UCSD-AML1 (cell line): ENCODE data around the gene CARHSP1.
"Not testable (repeated sequence)": the region's sequence is repeated elsewhere in the genome, so short reads cannot be mapped to it uniquely, and the experiment has no call there.

Experiments
- DNase-seq: peaks from one replicate; lab custom pipeline; 2025; ENCODE audit not compliant: unreplicated experiment; lab: John Stamatoyannopoulos, UW

The CARHSP1 gene

DNA sequence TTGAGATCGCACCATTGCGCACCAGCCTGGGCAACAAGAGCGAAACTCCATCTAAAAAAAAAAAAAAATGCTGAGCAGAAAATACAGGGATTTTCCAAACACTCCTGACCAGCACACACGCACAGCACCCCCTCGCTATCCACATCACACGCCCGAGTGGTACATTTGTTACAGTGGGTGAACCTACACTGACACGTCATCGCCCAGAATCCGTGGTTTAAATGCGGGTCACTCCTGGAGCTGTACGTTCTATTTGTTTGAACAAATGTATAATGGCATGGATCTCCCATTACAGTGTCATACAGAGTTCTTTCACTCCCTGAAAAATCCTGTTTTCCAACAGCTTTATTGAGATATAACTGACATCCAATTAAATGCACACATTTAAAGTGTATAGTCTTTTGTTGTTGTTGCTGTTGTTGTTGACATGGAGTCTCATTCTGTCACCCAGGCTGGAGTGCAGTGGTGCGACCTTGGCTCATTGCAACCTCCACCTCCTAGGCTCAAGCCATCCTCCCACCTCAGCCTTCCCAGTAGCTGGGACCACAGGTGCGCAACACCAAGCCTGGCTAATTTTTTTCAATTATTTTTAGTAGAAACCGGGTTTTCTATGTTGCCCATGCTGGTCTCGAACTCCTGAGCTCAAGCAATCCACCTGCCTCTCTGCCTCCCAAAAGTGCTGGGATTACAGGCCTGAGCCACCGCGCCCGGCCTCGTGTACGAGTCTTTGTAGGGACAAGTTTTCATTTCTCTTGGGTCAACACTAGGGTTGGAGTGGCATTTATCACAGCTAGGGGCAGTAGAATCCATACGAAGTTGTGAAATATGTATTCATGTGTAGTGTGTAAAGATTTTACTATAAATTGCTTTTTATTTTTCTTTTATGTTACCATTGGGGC lies 4.4 kb upstream of the CARHSP1 start:
- no peak for DNase-seq

- DNase-seq: no peak
Observed at GRCh38 chr16:8872071-8872470, 3.3 kb upstream of the CARHSP1 start.

DNA sequence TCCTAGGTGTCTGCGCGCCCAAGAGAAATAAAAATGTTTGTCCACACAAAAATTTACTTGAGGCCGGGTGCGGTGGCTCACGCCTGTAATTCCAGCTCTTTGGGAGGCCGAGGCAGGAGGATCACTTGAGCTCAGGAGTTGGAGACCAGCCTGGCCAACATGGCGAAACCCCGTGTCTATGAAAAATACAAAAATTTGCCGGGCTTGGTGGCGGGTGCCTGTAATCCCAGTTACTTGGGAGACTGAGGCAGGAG lies 1.1 kb upstream of the CARHSP1 start:
- DNase-seq: not testable (repeated sequence)

- DNase-seq: no peak
Observed at GRCh38 chr16:8869212-8869987, 594 bp upstream of the CARHSP1 start.

DNA sequence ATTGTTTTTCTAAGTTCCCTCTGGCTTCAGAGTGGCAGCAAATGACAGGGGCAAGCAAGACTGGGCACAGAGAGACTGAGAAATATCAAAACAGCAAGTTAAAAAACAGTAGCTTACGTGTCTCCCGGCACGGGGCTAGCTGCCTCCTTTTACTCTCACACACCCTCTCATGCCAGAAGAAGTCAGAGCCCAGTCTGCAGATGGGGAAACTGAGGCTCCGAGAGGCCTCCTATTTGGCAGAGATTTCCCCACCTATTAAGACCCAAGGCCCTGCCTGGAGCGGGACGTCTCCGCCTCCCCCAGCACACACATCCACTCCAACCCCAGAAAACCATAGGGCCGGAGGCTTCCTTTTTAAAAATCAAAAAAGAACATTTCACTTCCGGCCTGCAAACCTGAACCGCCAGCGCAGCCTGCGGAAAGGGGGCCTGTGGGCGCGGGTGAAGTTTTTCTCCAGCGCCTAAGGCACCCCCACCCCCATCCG lies 832 bp downstream of the CARHSP1 start:
- no peak for DNase-seq

DNA sequence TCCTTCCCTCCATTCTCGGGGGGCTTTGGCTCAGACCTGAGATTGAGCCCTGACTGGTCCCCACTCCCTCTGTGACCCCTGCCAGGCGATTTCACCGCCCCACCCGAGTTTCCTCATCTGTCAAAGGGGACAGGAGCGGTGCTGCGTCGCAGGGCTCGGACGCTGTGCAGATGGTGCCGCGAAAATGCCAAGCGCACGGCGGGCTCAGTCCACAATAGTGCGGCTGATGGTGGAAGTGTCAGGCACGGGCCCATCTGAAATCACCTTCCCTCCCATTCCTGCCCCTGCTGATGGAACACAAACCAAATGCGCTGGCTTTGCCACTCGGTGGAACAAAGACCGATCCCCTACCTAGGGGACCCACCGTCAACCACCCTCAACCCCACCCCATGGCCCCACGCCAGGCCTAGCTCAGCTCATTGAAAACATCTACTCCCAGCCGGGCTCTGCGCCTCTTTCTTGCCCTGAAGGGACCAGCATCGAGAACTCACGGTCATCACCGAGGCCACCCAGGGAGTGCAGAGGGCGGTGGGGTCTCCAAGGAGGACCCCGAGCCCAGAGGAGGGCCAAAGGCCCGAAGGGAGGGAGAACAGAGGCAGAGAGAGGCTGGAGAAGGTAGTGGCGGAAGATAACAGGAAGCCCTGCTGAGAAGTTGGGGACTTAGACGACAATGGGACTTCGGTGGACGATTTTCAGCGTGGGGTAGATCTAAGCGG lies 1.4 kb downstream of the CARHSP1 start:
- no peak for DNase-seq

GRCh38 chr16:8866884-8867215 lies 2.0 kb downstream of the CARHSP1 start:
- no peak for DNase-seq

GRCh38 chr16:8866118-8866883 lies 2.5 kb downstream of the CARHSP1 start:
- no peak for DNase-seq

- no peak for DNase-seq
Observed at GRCh38 chr16:8865145-8865882, 3.5 kb downstream of the CARHSP1 start.

- DNase-seq: no peak
Observed at GRCh38 chr16:8864480-8865110, 4.2 kb downstream of the CARHSP1 start.

DNA sequence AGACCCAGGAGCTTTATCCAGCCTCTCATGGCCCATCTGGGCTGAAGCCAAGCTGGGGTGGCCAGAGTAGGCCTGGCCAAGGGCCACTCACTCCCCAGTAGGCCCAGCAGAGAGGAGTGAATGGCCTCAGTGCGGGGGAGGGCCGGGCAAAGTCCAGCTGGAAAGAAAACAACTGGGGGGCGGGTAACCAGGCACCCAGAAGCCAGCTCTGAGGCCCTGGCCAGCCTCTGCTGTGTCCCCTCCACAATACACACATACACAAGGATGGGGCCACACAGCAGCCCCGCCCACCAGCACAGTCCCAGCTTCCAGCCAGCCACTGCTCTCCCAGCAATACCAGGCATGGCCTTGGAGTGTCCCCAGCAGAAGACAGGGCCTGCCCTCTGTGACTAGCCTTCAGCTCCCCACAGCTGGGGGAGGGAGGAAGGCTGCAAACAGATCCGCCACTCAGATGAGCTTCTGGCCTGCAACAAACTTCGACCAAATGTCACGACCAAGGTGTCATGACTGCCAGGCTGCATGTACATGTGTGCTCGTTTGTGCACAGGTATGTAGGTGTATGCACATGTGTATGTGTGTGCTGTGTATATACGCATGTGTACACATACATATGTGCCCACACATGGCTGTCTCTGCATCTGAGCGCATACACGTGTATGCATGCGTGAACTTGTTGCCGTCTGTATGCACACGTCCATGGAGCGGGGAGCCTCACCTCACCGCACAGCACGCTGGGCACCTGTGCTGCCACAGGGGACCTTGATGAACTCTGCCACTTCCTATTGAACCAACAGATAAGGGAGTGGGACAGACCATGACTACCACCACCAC lies 5.0 kb downstream of the CARHSP1 start:
- DNase-seq: peak; percentile 20

DNA sequence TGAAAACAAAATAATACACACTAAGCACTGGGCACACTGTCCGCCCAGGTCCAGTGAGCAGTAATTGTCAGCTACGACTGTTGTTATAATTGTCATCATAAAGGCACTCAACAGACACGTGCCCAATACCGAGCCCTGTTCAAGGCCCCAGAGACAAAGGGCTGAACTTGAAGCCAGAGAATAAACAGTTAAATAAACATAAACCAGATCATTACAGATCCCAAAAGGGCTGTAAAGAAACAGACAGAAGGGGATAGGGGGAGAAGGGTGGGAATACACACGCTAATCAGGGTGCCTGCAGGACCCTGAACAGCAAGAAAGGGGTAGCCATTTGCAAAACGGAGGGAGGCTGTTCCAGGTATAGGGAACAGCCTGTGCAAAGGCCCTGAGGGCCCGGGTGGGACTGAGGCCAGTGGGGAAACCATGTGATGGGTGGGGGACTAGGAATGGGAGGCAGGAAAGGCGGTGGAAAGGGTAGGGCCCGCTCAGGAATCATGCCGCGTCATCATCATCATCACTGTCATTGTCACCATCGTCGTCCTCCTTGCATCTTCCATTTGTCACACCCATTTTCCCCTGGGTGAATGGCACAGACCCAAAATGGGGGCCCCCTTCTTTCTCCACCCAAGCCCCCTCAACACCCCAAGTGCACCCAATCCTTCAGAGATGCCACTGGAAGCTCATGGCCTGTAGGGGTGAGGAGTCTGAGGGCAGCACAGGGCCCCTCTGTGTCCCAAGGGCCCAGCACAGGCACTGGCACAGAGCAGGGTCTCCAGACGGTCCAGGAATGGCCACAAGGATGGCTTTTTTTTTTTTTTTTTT lies 6.3 kb downstream of the CARHSP1 start:
- DNase-seq: no peak

GRCh38 chr16:8861563-8862308 lies 7.1 kb downstream of the CARHSP1 start:
- DNase-seq: no peak

GRCh38 chr16:8859913-8860881 lies 8.6 kb downstream of the CARHSP1 start:
- no peak for DNase-seq

GRCh38 chr16:8858994-8859912 lies 9.6 kb downstream of the CARHSP1 start:
- DNase-seq: no peak
